Activated naive CD8-positive, alpha-beta T cell treated with anti-CD3 and anti-CD28 coated beads, Interleukin-2, amount 50 U/mL, for 16 hours (primary cell): ENCODE measurements around the gene ATXN1.
"Not testable (repeated sequence)": the region's sequence is repeated elsewhere in the genome, so short reads cannot be mapped to it uniquely, and the experiment has no call there.

ENCODE experiments used
- DNase-seq: peaks from one replicate; pipeline ENCODE4 v3.0.0-alpha.2; 2020; ENCODE audit warnings: low read depth, low spot score

The ATXN1 gene

DNA sequence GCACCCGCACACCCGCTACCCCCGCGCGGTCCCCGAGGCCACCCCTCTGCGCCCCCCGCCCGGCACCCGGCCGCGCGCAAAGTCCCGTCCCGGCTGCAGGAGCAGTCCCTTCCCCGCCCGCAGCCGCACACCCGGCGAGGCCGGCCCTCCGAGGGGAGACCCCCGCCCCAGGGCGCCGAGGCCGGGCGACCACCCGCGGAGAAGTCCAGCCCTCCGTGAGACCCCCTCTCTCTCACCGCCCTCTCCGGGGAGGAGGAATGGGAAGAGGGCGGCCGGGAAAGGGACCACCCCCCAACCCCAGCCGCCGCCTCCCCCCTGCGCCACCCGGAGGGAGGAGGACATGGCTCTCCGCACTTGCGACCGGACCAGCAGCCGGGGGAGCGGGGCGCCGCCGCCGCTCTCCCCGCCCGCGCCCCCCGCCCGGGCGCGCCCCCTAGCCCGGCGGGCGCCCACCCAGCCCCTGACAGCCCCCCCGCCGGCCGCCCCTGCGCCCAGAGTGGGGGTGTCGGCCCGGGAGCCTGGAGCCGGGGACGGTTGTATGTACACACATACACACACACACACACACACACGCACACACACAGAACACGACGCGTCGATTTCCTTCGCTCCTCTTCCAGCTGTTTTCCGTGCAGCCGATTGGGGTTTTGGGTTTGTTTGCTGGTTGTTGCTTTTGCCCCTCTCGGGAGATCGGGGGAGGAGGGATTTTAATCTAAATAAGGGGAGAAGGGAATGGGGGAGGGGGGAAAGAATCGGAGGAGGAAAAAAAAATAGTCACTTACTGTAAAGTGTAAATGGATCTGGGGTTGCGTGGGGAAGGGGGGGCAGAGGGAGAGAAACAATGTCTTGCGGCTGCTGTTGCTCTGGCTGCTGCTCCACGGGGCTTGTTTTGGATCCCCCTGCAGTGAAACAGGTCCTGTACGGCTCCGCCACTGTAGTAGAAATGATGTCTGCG lies at the start of gene ATXN1:
ATXN1 (minus strand) TSS at position 945 of the 955 bp plus-strand sequence.
- DNase-seq: no peak

DNA sequence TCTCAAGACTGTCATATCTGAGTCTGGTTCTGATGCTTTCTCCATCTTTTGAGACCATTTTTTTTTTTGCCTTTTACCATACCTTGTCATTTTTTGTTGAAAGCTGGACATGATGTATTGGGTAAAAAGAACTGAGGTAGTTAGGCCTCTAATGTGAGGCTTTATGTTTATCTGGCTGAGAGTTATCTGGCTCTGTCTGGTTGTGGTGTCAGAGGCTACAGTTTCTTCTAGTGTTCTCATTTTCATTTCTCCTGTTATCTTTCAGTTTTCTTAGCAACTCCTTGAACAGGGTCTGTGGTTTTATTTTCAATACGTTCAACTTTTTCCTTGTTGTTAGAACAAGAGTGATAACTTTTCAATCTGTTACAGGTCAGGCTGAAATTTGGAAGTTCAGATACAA lies 49.2 kb upstream of the ATXN1 start:
- DNase-seq: no peak

DNA sequence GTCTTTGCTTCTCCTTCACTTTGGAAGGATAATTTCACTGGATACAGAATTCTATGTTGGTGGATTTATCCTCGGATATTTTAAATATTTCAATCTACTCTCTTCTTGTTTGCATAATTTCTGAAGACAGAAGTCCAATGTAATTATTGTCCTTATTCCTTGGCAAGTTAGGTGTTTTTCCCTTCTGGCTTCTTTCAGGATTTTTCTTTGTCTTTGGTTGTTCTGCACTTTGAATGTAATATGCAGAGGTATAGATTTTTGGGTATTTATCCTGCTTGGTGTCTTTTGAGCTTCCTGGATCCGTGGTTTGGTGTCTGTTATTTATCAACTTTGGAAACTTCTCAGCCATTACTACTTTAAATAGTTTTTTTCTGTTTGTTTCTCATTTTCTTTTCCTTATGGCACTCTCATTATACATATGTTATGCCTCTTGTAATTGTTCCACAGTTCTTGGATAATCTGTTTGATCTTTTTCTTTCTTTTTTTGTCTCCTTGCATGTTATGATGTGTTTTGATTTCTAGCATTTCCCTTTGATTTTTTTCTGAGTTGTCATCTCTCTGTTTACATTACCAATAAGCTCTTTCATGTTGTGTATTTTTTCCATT lies 48.6 kb upstream of the ATXN1 start:
- DNase-seq: no peak

DNA sequence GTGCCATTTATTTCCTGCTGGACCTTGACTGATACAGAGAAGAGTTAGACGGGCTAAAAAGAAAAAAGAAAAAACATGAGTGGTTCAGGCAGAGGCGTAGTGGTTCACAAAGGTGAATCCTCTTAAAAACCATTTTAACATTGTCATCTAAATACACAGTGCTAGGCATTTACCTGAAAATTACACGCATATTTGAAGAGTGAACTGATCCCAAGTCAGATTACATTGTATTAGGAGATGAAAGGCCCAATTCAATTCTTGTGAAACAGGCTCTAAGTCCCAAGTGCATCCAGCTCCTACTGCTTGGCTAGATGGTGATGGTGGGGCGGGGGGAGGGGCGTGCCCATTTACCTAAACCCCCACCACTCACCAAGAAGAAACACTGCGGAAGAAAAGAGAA lies 46.7 kb upstream of the ATXN1 start:
- no peak for DNase-seq

DNA sequence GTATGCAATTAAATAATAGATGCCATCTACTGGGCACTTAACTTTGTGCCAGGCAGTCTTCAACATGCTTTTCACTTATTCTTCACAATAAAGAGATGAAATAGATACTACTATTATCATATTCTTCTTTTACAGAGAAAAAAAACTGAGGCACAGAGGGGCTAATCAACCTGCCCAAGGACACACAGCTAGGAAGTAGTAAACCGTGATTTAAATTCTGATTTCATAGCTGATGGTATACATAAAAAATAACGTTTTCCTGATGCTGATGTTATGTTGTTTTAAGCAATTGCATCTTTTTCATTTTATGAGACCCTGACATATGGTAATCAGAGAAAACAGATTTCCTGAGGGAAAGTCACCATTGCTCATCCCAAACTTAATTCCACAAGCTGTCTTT lies 45.1 kb upstream of the ATXN1 start:
- DNase-seq: no peak

DNA sequence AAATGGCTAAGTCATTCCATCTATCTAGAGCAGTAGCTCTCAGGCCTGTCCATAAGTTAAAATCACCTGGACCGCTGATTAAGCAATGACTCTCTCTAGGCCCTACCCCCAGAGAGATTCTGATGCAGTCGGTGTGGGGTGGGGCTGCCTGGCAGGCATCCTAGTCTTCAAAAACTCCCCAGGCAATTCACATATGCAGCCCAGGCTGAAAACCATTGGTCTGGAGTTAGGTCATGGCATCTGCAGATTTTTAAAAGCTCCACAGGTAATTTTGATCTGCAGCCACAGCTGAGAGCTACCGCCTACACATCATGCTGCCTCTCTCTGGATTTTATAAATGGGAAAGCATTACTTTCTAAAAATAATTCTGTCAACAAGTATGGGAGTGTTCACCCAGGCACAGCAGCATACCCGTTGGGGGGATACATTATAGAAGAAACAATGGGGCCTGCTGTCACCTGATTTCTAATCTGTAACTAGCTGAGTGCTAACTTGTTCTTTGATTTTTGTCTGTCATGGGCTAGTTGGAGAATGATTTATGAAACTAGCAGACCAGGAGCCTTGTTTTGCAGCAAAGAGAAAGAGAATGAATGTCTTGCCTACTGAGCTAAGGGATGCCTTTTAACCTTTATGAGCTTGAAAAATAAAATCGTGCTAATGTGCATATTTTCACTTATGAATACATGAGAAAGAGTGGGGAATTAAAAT lies 44.1 kb upstream of the ATXN1 start:
- no peak for DNase-seq

DNA sequence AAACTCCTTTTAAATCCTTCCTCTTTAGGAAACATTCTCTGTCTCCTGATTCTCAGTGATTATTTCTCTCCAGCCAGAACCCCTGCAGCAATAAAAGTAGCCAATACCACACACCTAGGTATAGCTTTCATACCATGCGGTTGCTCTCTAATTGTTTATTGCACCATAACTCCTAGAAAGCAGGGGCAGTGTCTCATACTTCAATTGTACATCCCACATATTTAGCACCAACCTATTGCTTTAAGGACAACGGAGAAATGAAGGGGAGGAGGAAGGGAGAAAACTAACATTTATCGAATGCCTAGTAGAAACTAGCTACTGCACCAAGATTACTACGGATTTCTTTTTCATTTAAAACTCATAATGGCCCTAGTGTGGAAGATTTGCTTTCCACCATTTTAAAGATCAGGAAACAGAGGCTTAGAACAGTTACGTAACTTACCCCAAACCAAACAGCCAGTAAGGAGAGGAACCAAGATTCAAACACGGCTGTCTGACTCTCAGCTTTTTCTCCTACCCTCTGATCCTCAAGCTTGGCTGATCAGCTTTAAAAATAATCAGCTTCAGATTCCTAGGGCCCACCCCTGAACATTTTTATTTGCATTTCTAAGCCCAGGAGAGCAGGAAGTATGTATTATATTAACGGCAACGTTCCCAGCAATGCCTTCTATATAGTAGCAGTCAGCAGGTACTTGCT lies 43.4 kb upstream of the ATXN1 start:
- DNase-seq: no peak

DNA sequence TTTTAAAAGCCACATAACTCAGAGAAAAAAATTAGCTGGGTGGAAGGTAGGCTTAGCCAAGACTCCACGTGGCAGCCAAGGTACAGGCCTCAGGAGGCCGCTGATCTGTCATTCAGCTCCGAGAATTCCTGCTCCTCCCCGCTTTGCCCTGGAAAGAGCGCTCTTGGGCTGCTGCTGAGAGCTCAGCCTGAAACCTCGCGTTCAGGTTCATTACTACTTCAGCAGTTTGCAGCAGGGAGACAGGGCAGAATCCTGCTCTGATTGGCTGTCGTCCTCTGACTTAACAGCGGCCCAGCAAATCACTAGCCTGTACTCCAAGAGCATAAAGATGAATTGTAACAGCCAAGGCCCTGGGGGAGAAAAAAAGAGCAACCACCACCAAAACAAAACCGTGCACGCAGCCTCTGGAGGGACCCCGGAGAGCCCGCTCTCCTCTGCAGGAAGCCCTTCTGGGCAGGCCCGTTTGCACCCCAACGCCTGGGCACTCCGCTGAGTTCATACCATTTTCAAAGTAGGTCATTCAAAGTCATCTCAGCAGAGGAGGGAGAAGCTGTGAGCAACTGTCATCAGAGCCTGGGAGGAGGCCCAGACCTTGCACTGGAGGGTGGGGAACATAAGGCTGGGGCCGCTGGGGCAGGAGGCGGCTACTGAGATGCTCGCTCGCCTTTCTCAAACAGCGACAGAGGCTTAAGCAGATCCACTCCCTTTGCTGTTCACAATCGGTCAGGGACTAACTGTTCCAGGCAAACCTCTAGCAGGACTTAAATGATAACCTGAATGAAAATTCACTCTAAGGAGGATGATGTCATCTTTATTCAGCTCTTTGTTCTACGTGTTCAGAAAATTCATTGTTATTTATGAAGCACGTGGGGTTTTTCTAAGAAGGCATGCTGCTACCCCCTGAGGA lies 42.3 kb upstream of the ATXN1 start:
- DNase-seq: no peak

DNA sequence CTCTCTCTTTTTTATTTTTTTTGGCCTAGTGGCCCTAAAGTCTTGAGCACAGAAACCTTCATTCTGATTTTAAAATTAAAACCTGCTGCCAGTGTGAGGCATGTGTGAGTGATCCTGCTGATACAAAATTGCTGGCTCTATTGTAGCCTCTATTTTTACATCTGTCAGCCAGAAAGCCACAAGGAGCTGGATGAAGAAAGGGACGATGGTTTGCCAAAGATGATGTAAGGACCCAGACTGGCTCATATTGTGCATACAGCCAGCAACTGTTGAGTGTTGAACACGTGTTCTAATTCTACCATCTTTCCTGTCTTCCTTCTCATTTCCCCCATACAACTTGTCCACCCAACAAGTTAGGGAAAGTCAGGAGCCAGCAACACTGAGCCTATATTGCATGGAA lies 40.8 kb upstream of the ATXN1 start:
- DNase-seq: no peak

DNA sequence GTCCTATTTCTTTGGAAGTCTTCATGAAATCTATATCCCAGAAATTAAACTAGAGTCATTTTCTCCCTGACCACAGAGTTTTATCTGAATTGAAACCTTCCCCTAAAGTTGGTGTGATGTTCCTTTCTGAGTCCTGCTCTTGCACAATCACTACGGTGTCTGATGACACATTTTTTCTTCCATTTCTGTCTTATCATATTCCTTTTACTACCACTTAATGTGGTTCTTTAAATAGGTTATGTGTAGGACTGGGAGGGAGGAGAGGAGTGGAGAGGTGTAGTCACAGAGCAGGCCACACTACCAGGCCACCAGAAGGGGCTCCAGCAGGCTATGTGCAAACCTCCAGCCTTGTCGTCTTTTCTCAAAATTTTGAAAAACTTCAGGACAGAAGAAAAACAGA lies 39.7 kb upstream of the ATXN1 start:
- DNase-seq: no peak

DNA sequence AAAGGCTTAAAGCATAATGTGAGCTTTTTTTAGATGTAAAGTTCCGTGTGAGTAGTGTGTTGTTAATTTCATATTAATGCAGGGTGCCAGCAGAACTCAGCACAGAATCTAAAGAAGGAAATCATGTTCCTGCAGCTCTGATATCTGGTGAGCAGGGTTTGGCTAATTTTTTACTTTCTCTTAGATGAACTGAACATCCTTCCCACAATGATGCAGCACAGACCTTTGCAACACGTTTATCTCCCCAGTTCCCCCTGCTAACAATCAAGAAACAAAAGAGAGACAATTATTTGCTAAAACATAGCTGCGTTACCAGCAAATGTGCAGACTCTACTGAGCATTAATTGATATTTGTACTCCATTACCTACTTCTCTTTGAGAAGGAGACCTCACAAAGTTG lies 39.1 kb upstream of the ATXN1 start:
- DNase-seq: no peak

DNA sequence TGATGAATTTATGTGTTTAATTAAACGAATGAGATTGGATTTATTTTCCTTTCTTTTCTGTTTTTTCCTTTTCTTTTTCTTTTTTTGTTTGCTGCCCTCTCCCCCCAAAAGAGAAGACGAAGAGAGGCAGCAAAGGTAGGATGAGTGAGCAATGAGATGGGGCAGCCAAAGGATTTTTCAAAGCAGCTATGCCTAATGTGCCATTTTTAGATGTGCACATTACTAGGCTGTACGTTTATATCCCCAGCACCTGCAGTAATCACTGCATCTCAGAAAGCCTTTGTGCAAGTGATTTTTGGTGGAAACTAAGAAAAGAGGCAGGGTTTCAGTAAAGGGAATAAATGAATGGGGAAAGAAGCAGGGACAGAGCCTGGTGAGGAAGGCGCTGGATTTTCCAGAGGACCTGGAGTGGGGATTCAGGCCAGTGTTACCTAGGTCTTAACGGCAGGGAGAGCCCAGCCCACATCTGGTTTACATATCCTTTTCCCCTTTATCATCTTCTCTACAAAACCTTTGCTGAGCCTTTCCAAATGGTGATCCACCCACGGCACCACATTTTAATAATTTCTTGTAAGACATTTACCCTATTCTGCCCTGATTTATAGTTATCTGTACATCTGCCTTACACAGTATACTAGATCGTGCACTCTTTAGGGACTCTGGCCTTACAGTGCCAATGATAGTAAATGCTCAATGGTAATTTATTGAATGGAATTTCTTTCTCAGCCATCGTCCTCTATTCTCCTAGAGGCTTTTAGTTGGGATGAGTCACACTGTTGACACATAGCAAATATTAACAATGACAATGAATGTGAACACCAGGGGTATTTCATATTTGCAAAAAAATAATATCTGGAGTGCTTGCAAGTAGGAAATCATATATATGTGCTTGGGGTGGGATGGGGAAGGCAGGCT lies 38.3 kb upstream of the ATXN1 start:
- no peak for DNase-seq

DNA sequence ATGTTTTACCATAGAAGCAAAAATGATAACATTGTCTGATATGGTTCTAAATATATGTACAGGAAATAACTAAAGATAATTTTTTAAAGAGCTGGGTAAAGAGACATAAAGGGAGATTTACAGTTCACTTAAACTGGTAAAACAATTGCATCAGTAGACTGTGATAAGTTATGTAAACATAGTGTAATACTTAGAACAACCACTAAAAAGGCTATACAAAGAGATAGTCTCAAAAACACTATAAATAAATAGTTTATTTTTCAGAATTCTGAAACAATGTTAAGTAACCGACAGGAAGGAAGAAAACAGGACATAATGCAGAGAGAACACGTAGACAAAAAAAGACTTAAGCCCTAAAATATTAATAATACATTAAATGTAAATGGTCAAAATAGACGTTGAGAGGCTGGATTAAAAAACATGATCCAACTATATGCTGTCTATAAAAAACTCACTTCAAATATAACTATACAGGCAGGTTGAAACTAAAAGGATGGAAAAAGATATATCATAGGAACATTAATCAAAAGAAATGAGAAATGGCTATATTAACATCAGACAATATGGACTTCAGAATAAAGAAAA lies 32.7 kb upstream of the ATXN1 start:
- no peak for DNase-seq

DNA sequence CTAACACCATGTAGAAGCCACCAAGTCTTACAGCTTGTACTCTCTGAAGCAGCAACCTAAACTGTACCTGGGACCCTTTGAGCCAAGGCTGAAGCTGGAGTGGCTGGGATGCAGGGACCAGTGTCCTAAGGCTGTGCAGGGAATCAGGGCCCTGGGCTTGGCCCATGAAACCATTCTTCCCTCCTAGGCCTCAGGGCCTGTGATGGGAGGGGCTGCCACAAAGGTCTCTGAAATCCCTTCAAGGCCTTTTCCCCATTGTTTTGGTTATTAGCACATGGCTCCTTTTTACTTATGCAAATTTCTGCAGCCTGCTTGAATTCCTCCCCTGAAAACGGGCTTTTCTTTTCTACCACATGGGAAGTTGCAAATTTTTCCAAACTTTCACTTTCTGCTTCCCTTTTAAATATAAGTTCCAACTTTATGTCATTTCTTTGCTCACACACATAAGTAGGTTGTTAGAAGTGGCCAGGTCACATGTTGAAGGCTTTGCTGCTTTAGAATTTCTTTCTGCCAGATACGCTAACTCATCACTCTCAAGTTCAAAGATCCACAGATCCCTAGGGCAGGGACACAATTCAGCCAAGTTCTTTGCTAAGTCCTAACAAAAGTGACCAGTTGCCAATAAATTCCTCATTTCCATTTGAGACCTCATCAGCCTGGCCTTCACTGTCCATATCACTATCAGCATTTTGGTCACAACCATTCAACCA lies 28.2 kb upstream of the ATXN1 start:
- DNase-seq: no peak

DNA sequence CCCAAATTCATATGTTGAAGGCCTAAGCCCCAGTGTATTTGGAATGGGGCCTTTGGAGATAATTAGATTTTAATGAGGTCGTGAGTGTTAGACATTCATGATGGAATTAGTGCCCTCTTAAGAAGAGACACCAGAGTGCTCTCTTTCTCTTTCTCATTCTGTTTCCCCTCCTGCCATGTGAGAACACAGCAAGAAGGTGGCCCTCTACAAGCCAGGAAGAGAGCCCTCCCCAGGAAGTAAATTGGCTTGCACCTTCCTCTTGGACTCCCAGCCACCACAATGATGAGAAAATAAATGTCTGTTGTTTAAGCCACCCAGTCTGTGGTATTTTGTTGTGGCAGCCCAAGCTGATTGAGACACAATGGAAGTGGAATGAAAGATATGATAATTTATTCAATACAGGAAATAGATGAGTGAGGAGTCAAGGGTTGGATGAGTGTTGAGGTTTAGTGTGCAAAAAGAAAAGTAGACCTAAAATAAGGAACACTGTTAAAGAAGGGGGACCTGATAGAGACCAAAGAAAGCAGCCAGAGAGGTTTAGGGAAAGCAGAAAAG lies 25.9 kb upstream of the ATXN1 start:
- DNase-seq: no peak

DNA sequence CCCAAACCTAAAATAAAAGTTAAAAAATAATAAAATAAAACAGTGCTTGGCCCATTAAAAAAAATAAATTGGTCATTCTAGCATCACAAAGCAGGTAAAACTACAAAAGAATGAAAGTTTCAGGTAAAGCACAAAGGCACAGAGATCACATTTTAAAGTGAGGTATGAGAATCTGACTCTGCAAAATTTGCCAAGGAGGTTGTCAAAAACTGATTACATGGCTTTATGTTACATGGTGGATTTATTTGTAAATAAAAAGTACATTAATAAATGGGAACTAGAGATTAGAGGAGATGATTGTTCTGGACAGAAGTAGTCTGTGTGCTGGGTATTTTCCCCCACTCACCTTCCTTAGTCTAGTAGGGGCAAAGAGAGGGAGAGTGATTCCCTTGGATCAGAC lies 24.2 kb upstream of the ATXN1 start:
- DNase-seq: no peak

DNA sequence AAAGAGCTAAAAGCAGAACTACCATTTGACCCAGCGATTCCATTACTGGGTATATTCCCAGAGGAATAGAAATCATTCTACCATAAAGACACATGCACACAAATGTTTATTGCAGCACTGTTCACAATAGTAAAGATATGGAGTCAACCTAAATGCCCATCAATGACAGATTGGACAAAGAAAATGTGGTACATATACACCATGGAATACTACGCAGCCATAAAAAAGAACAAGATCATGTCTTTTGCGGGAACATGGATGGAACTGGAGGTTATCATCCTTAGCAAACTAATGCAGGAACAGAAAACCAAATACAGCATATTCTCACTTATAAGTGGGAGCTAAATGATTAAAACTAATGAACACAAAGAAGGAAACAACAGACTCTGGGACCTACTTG lies 23.7 kb upstream of the ATXN1 start:
- DNase-seq: not testable (repeated sequence)

DNA sequence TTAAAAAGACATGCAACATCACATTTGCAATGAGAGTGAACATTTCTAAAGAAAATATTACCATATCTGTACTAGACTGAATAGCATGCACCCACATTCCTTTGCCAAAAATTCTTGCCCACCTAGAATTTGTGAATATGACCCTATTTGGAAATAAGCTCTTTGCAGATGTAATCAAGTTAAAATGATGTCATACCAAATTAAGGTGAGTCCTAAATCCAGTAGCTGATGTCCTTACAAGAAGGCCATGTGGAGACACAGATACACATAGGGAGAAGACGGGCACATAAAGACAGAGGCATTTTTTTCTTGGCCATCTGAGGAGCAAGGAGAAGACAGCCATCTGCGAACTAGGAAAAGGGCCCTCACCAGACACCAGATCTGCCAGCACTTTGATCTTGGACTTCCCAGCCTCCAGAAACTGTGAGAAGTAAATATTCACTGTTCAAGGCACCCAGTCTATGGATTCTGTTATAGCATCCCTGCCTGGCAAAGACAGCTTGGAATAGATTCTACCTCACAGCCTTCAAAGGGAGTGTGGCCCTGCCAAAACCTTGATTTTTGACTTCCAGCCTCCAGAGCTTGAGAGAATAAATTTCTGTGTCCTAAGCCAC lies 22.8 kb upstream of the ATXN1 start:
- no peak for DNase-seq
